ENCODE data around the gene TNRC18. TPM values are rescaled to one million over a fixed set of nuclear protein-coding genes. Genes with fewer than 3 reads are reported as not detected.

Gene TNRC18
- total and polyA plus RNA-seq, 2 of the 8 experiments (the other 6 are each of a cell fraction or from before 2014, with no cell fraction given): 1.7 to 8.6 TPM

DNA sequence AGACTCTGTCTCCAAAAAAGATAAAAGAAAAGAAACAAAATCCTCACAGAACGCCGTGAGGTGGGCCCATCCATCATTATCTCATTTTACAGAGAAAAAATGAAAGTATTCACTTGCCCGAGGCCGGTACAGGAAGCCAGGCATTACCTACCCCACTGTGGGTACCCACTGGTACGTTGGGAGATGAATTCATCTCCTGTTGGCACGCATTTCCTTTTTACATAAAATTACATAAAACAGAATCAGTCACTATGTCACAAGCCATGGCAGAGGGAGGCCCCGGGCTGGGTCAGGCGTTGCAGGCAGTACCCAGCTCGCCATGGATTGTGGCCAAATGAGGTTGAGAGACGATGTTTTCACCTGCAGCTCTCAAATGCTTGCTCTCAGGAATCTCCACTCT is 38.6 kb upstream of the TNRC18 start:
- no peak for DNase-seq (ENCODE audit: low read depth in 1 of 2, low spot score in 2 of 2)
- POLR2A ChIA-PET (ENCODE audit: partially characterized antibody): no interaction called here
- no peak for TF ChIP-seq GTF2F1 (IDR thresholded peaks at IDR 0.05; ENCODE audit: borderline replicate concordance, low read depth, low read length)
- TF ChIP-seq CEBPB (IDR thresholded peaks at IDR 0.05; ENCODE audit: low read depth, low read length): no peak
- no peak for TF ChIP-seq RNF2 (IDR thresholded peaks at IDR 0.05; ENCODE audit: borderline replicate concordance, low read depth, low read length, missing control alignments, poor library complexity, severe bottlenecking)
- no peak for TF ChIP-seq GABPA (IDR thresholded peaks at IDR 0.05; ENCODE audit: borderline replicate concordance, insufficient read depth, low read length)
- TF ChIP-seq, protein P1, sequence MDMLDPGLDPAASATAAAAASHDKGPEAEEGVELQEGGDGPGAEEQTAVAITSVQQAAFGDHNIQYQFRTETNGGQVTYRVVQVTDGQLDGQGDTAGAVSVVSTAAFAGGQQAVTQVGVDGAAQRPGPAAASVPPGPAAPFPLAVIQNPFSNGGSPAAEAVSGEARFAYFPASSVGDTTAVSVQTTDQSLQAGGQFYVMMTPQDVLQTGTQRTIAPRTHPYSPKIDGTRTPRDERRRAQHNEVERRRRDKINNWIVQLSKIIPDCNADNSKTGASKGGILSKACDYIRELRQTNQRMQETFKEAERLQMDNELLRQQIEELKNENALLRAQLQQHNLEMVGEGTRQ (IDR thresholded peaks at IDR 0.05; ENCODE audit: low read length): no peak
- TF ChIP-seq POLR2A (IDR thresholded peaks at IDR 0.05; ENCODE audit: control extremely low read depth in 1 of 2, low read depth in 2 of 2, low read length in 2 of 2): no peak
- TF ChIP-seq EP300 (IDR thresholded peaks at IDR 0.05; ENCODE audit: borderline replicate concordance in 1 of 2, low read depth in 2 of 2, low read length in 2 of 2): no peak
- TF ChIP-seq BACH1 (IDR thresholded peaks at IDR 0.05; ENCODE audit: low read length): no peak
- TF ChIP-seq TBP (IDR thresholded peaks at IDR 0.05; ENCODE audit: low read depth, low read length): no peak
- TF ChIP-seq POU5F1 (IDR thresholded peaks at IDR 0.05; ENCODE audit: low read depth, low read length): no peak
- TF ChIP-seq SP2 (IDR thresholded peaks at IDR 0.05; ENCODE audit: low read length): no peak
- TF ChIP-seq FOSL1 (IDR thresholded peaks at IDR 0.05; ENCODE audit: insufficient read depth, low read depth, low read length): no peak
- TF ChIP-seq CBX8 (IDR thresholded peaks at IDR 0.05; ENCODE audit: borderline replicate concordance, low read depth, low read length): no peak
- TF ChIP-seq EGR1 (IDR thresholded peaks at IDR 0.05; ENCODE audit: borderline replicate concordance, low read depth, low read length): no peak

More for the DNA sequence above, 38.6 kb upstream of the TNRC18 start:
- Histone ChIP-seq H3K4me3 (ENCODE audit: extremely low read depth in 1 of 4, insufficient read depth in 2 of 4, low read depth in 3 of 4, low read length in 4 of 4) (no peak overlapping the region), H4K20me1 (replicated peaks in 1 of 2; ENCODE audit: control insufficient read depth in 1 of 2, insufficient read depth in 2 of 2, low read length in 2 of 2) (peaks cover 2% of the 10 kb centered on the region in 2 experiments), H3K9ac (replicated peaks in 1 of 4; ENCODE audit: extremely low read depth in 1 of 4, low read depth in 3 of 4, low read length in 3 of 4) (no peak overlapping the region), H3K4me2 (ENCODE audit: insufficient read depth in 1 of 2, low read depth in 2 of 2, low read length in 2 of 2) (no peak overlapping the region), H2BK20ac (ENCODE audit: low read length) (no peak overlapping the region), H3K27me3 (replicated peaks in 1 of 4; ENCODE audit: control insufficient read depth in 3 of 4, extremely low read depth in 1 of 4, insufficient read depth in 3 of 4, low read length in 3 of 4) (no peaks in the 10 kb centered on the region), H3K23ac (ENCODE audit: insufficient read length) (no peak overlapping the region), H3K18ac (ENCODE audit: extremely low read depth, low read length) (no peak overlapping the region), H3K79me1 (ENCODE audit: low read depth, low read length) (no peaks in the 10 kb centered on the region), H4K91ac (replicated peaks; ENCODE audit: insufficient read length, low read length) (no peak overlapping the region), H3K79me2 (ENCODE audit: control insufficient read depth in 1 of 2, insufficient read depth in 2 of 2, low read length in 2 of 2) (no peaks in the 10 kb centered on the region), H3K36me3 (ENCODE audit: control insufficient read depth in 2 of 4, insufficient read depth in 4 of 4, low read length in 3 of 4) (no peaks in the 10 kb centered on the region), H2BK12ac (ENCODE audit: low read depth, low read length) (no peak overlapping the region), H2AFZ (ENCODE audit: low read length) (no peak overlapping the region), H3K14ac (ENCODE audit: insufficient read length) (no peak overlapping the region), H3K9me3 (ENCODE audit: insufficient read depth in 2 of 2, low read depth in 1 of 2, low read length in 1 of 2) (no peaks in the 10 kb centered on the region), H3K4ac (replicated peaks; ENCODE audit: insufficient read length, low read depth, low read length) (no peak overlapping the region), H2BK5ac (ENCODE audit: low read depth, low read length) (no peak overlapping the region), H3K27ac (ENCODE audit: low read depth, low read length) (no peak overlapping the region), H4K8ac (ENCODE audit: extremely low read depth, insufficient read depth, low read length) (no peak overlapping the region), H4K5ac (ENCODE audit: insufficient read length, low read depth, low read length) (no peak overlapping the region), H2BK120ac (replicated peaks; ENCODE audit: low read depth, low read length) (no peak overlapping the region), H3K56ac (replicated peaks; ENCODE audit: insufficient read length, low read depth, low read length) (no peak overlapping the region), H3K23me2 (ENCODE audit: low read depth, low read length) (no peaks in the 10 kb centered on the region), H2AK5ac (ENCODE audit: low read depth, low read length) (no peak overlapping the region), H2BK15ac (ENCODE audit: low read length) (no peak overlapping the region), H3K4me1 (replicated peaks in 1 of 4; ENCODE audit: control insufficient read depth in 3 of 4, insufficient read depth in 4 of 4, low read length in 3 of 4) (no peaks in the 10 kb centered on the region)
- CTCF ChIA-PET (ENCODE audit: partially characterized antibody): interaction anchor here (0.9 to 2.0 kb wide), 5 partner anchors 9 to 94 kb away, joined by 3 to 5 read pairs (median 4); no protein-coding TSS in a partner anchor
- no peak for FAIRE-seq
- WGBS, 2 experiments (ENCODE audit: extremely low coverage in 1 of 2, insufficient coverage in 1 of 2, insufficient read length in 1 of 2, insufficient replicate concordance in 2 of 2, low coverage in 1 of 2, low lambda C conversion rate in 2 of 2, missing lambda C conversion rate in 1 of 2): 90% methylated on average over 10 of the region's 10 CpGs; no CpG with 5 or more reads in 1 of the 2 experiments
